Left colon (tissue), 2 donors: Measurements from ENCODE around the gene STMN1. TPM values are rescaled to one million over a fixed set of nuclear protein-coding genes. Genes with fewer than 3 reads are reported as not detected.

Experiments
- ATAC-seq: fragments of 200-7000 bp; cut with Tn5 transposase; one replicate; pipeline ENCODE4 v1.9.1; 2020; ENCODE audit warnings: mild to moderate bottlenecking, moderate library complexity
- DNase-seq, 2 donors: peaks; one replicate each; pipeline ENCODE4 v3.0.0-alpha.2; 2020
- intact Hi-C, 2 donors: fragments of 100-400 bp; cut with DNase I in 1 of 2; cut with micrococcal nuclease in 1 of 2; formaldehyde crosslinking; loops; one replicate each; pipeline versions ENCODE4 v1.11.2 to v1.14.0; 2022; cut with DNase I, micrococcal nuclease
- total RNA-seq, 2 donors: library from RNA; stranded (reverse); fragmentation: NEBNext Ultra II Directional; extraction: Animal tissue kit (Norgen Biotek cat#: 25700); gene quantifications; one replicate each; pipeline ENCODE4 v1.2.1, GENCODE V29; 2021
- donor health status: DM: no; HTN: no; CAD: no.
- donor health status: DM: yes; HTN: yes; CAD: no.

The STMN1 gene
- total RNA-seq, 2 donors from 2014 or later: 27.8 to 52.6 TPM

- intact Hi-C loops: no loop called here
- peak; percentile 58 for ATAC-seq
- DNase-seq: peak in 1 of 2 donors; percentile 28
Measured at GRCh38 chr1:25922971-25923552, 16.8 kb upstream of the STMN1 start.

- DNase-seq: peak; percentile 32 to 46
- peak; percentile 57 for ATAC-seq
- intact Hi-C loops: no loop called here
Measured at GRCh38 chr1:25922056-25922970, 16.1 kb upstream of the STMN1 start.

- no peak for ATAC-seq
- no peak for DNase-seq
- intact Hi-C loops: no loop called here
Measured at GRCh38 chr1:25918615-25919014, 12.4 kb upstream of the STMN1 start.

GRCh38 chr1:25917996-25918395 is 11.8 kb upstream of the STMN1 start:
- intact Hi-C loops: no loop called here
- ATAC-seq (no peak), DNase-seq (no peak)

DNA sequence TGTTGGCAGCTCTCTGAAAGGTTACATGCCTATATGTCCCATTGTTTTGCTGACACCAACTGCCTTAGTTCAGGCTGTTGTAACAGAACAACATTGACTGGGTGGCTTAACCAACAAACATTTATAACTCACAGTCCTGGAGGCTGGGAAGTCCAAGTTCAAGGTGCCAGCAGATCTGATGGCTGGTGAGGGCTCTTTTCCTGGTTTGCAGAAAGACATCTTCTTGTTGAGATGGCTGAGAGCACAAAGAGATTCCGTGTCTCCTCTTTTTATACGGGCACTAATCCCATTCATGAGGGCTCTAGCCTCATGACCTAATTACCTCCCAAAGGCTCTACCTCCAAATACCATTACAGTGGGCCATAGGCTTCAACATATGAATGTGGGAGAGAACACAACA is 10.2 kb upstream of the STMN1 start:
- no peak for DNase-seq
- intact Hi-C loops: no loop called here

GRCh38 chr1:25914074-25914995 is 8.1 kb upstream of the STMN1 start:
- DNase-seq (no peak), ATAC-seq (no peak)
- intact Hi-C loops: no loop called here

More for the DNA sequence above, 10.2 kb upstream of the STMN1 start:
- ATAC-seq: no peak

DNA sequence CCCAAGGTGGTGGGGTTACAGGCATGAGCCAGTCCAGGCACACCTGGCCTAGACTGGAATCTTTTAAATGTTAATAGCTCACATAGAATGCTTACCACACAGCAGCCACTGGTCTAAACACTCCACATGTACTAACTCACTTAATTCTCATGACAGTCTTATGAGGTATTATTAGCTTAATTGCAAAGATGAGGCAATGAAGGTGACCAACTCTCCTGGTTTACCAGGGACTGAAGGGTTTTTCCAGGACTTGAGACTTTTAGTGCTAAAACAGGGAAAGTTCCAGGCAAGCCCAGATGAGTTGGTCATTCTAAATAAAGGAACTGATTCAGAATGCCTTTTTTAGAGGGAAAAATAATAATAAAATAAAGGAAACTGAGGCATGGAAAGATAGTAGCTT is 7.0 kb upstream of the STMN1 start:
- intact Hi-C loops: no loop called here
- ATAC-seq: no peak
- no peak for DNase-seq

- ATAC-seq: no peak
- intact Hi-C loops: no loop called here
- DNase-seq: no peak
Measured at GRCh38 chr1:25912076-25912831, 6.0 kb upstream of the STMN1 start.

GRCh38 chr1:25911162-25911561 is 4.9 kb upstream of the STMN1 start:
- DNase-seq (no peak), ATAC-seq (no peak)
- intact Hi-C loops: no loop called here

- ATAC-seq (no peak), DNase-seq (no peak)
- intact Hi-C loops: no loop called here
Measured at GRCh38 chr1:25909040-25909439, 2.8 kb upstream of the STMN1 start.

DNA sequence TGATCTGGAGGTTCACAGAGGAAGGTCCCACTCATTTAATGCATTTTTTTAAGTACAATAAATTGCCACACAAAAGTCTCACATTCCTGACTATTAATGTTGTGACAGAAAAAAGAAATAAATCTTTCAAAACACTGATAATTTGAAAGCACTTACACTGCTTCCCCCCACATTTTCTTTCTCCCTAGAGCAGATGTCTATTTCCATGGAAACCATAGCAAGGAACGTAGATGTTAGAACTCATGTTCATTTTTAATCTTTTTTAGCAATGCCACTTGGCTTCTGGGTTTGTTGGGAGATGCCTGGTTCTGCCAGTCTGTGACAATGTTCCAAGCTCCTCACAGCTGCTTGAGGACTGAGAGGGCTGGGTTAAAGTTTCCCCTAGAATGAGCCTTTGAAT is 1.9 kb upstream of the STMN1 start:
- intact Hi-C loops: no loop called here
- DNase-seq: no peak
- no peak for ATAC-seq

DNA sequence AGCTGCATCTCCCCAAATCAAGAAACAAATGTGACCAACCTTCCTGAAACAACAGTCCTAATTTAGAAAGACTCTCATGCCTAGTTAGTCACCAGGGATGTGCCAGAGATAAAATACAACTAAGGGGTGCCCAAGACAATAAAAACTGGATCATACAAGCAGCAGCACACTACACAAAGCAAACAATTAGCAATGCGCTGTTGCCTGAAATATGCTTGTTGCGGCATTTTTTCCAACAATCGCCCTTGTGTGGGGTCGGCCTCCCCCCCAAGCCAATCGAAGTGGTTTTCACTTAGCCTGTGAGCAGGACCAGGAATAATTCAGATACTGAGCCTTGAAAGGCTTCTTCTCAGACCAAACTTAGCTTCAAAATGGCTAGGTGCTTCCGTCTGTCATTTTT is 1.4 kb upstream of the STMN1 start:
- DNase-seq (no peak), ATAC-seq (no peak)
- intact Hi-C loops: no loop called here

DNA sequence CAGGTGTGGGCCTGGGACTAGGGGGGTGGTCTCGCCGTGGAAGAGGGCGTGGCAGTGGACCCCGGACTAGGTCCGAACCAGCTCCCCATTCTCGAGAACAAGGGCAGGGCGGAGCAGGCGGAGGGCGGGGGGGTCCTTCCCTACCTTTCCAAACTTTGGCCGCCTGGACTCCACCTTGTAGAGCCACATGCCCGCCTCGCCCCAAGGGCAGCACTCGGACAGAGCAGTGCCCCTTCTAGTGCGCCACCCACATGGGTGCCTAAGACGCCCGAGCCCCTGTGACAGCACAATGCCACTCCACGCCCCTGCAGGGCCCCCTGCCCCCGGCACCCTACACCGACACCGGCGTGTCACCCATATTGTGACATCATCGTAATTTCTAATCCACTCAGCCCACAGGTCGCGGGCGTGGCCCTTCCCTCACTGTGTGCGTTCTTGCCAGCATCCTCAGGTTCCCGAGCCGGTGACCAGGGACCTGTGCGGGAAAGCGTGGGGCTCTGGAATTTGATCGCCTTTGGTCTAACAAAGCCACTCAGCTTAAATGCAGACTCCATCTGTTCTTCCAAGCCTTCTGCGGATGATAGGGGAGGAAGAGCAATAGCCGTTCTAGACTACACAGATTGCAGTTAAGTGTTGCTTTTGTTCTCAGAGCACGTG is 553 bp upstream of the STMN1 start:
- ATAC-seq (peak; percentile 27), DNase-seq (no peak)
- intact Hi-C loops: no loop called here

DNA sequence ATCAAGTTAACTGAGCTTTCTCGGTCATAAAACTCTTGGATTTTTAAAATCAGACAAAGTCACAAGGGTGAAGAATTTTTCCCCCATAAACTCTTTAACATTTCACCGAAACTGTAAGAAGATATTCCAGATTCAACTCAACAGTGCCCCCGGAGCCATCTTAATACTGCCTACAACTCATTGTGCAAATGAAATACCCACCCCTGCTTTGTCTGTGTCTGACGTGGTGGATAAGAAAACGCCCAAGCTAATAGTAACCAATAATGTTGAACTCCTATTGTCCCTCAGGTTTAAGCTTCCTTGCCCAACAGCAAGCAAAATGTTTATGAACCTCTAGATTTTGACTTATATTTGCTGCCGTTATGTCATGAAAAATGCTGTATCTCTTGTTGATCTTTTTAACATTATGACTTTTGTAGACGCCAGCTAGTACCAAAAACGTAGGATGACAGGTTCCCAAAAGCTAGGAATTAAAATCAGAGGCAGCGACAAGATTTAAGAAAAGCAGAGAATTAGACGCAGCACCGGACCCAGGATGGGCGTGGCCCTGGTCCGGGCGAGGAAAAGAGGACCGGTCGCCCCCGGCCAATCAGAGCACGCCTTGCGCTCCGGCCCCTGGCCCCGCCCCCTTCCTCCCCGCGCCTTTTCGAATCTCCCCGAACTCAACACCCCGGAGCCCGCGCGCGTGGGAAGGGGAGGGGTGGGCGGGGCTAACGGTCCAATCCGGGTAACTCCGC is 1.1 kb downstream of the STMN1 start:
- DNase-seq (peak; percentile 94 to 97), ATAC-seq (peak; percentile 92)
- intact Hi-C loops: no loop called here

- ATAC-seq (no peak), DNase-seq (no peak)
- intact Hi-C loops: no loop called here
Measured at GRCh38 chr1:25903986-25904385, 2.2 kb downstream of the STMN1 start.

- no peak for ATAC-seq
- intact Hi-C loops: no loop called here
- DNase-seq: no peak
Measured at GRCh38 chr1:25902462-25902861, 3.8 kb downstream of the STMN1 start.

- intact Hi-C loops: no loop called here
- ATAC-seq (no peak), DNase-seq (no peak)
Measured at GRCh38 chr1:25900219-25900618, 6.0 kb downstream of the STMN1 start.

GRCh38 chr1:25899792-25900191 is 6.4 kb downstream of the STMN1 start:
- DNase-seq: no peak
- ATAC-seq: no peak
- intact Hi-C loops: loop anchor here (5.0 kb wide), 1 partner anchor 98 kb away; the partner anchor contains the start of gene PAFAH2 (in 2 of the 2)
